Upper lobe of left lung (tissue), 6 donors: ENCODE results near the gene R3HDM2. TPM values are rescaled to one million over a fixed set of nuclear protein-coding genes. Genes with fewer than 3 reads are reported as not detected.

Source experiments
- ATAC-seq, 2 donors: fragments of 200-7000 bp; cut with Tn5 transposase; one replicate each; pipeline ENCODE4 v1.9.1; 2022; ENCODE audit warnings: mild to moderate bottlenecking in 2 of 2, moderate library complexity in 2 of 2; ENCODE audit not compliant: low FRiP score in 2 of 2
- DNase-seq, 2 donors: peaks; one replicate each; pipeline ENCODE4 v3.0.0-alpha.2; 2019 to 2020
- H3K27ac ChIP-seq, 4 donors: fragments of 200-600 bp; sonication (generic); one replicate each; pipeline ENCODE4 v1.5.1; 2016 to 2019
- H3K27me3 ChIP-seq, 4 donors: fragments of 200-600 bp; sonication (generic); one replicate each; pipeline ENCODE4 v1.5.1; 2017 to 2019
- H3K36me3 ChIP-seq, 4 donors: fragments of 200-600 bp; sonication (generic); one replicate each; pipeline ENCODE4 v1.5.1; 2016 to 2019
- H3K4me1 ChIP-seq, 4 donors: fragments of 200-600 bp; sonication (generic); one replicate each; pipeline ENCODE4 v1.5.1; 2018 to 2019
- H3K4me3 ChIP-seq, 4 donors: fragments of 200-600 bp; sonication (generic); one replicate each; pipeline ENCODE4 v1.5.1; 2017 to 2019; ENCODE audit warnings: mild to moderate bottlenecking in 2 of 4, moderate library complexity in 1 of 4
- H3K9me3 ChIP-seq, 4 donors: fragments of 200-600 bp; sonication (generic); one replicate each; pipeline ENCODE4 v1.5.1; 2018 to 2019
- EP300 ChIP-seq, 4 donors: sonication (generic); formaldehyde crosslinking; IDR thresholded peaks; one replicate each; pipeline ENCODE4 v1.5.1; 2017; ENCODE audit warnings: antibody characterized with exemption in 4 of 4, control low read depth in 2 of 4
- POLR2A ChIP-seq, 4 donors: fragments of 450-650 bp; IDR thresholded peaks; one replicate each; pipeline ENCODE4 v1.5.1; 2016 to 2017; ENCODE audit warnings: antibody characterized with exemption in 4 of 4, mild to moderate bottlenecking in 2 of 4
- POLR2AphosphoS5 ChIP-seq, 2 donors: sonication (generic); formaldehyde crosslinking; IDR thresholded peaks; one replicate each; pipeline ENCODE4 v1.5.1; 2017; ENCODE audit warnings: antibody characterized with exemption in 2 of 2
- WGBS, 2 donors: methylation state at CpG; one replicate each; pipeline ENCODE4 v1.1.5; 2017 to 2018; 5-methylcytosine and 5-hydroxymethylcytosine counted together
- total RNA-seq, 6 donors: library from RNA; depleted of rRNA in 4 of 6; stranded (reverse); fragments of >200 nt in 4 of 6; gene quantifications; one replicate each; pipeline versions ENCODE4 v1.1.0 to v1.2.1, GENCODE V29; 2016 to 2021
- TF ChIP-seq, protein P1 (sequence below), 6 experiments: fragments of 450-650 bp in 4 of 6; fragments of 200-600 bp in 2 of 6; sonication (generic) in 2 of 6; IDR thresholded peaks; one replicate each; pipeline ENCODE4 v1.5.1; 2016 to 2019; ENCODE audit warnings: antibody characterized with exemption in 6 of 6
- donor health status: DM: no; HTN: no; CAD: no; lungs with moderate emphysema.
- donor health status: DM: no; HTN: yes; CAD: no; lungs with severe emphysema.

R3HDM2 gene
- total RNA-seq, 6 donors from 2014 or later = 39.2 to 94.3 (median 59.2) TPM

- Histone ChIP-seq H3K27ac (no peak within 1 kb of the TSS), H3K9me3 (no peaks in the 10 kb centered on the region), H3K27me3 (peaks cover 3 to 59% (median 41%) of the 10 kb centered on the region in 4 donors), H3K36me3 (peaks cover 0 to 9% (median 3%) of the 10 kb centered on the region in 4 donors), H3K4me3 (peak within 1 kb of the TSS; percentile 36 to 51 (median 46)), H3K4me1 (peaks cover 31 to 60% (median 33%) of the 10 kb centered on the region in 4 donors)
- TF ChIP-seq EP300 (IDR thresholded peaks at IDR 0.05) (no peak), POLR2A (IDR thresholded peaks at IDR 0.05) (no peak), POLR2AphosphoS5 (IDR thresholded peaks at IDR 0.05) (no peak)
- TF ChIP-seq, protein P1, sequence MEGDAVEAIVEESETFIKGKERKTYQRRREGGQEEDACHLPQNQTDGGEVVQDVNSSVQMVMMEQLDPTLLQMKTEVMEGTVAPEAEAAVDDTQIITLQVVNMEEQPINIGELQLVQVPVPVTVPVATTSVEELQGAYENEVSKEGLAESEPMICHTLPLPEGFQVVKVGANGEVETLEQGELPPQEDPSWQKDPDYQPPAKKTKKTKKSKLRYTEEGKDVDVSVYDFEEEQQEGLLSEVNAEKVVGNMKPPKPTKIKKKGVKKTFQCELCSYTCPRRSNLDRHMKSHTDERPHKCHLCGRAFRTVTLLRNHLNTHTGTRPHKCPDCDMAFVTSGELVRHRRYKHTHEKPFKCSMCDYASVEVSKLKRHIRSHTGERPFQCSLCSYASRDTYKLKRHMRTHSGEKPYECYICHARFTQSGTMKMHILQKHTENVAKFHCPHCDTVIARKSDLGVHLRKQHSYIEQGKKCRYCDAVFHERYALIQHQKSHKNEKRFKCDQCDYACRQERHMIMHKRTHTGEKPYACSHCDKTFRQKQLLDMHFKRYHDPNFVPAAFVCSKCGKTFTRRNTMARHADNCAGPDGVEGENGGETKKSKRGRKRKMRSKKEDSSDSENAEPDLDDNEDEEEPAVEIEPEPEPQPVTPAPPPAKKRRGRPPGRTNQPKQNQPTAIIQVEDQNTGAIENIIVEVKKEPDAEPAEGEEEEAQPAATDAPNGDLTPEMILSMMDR (IDR thresholded peaks at IDR 0.05) = no peak
- ATAC-seq = peak in 1 of 2 donors; percentile 5
- 1 to 5% methylated on average over 13 to 17 of the region's 102 CpGs for WGBS, 2 donors
- DNase-seq = peak in 1 of 2 donors; percentile 94
Measured at GRCh38 chr12:57216014-57216911, 214.6 kb downstream of the R3HDM2 start, which contains the start of gene NXPH4. TSS of gene NXPH4 (plus strand) at chr12:57216794. CDS start at chr12:57216970, 176 bp downstream.

- DNase-seq (no peak), ATAC-seq (peak in 1 of 2 donors; percentile 1)
- 0 to 23% methylated on average over 2 to 7 of the region's 7 CpGs for WGBS, 2 donors
- Histone ChIP-seq H3K36me3 (peaks cover 0 to 13% (median 5%) of the 10 kb centered on the region in 4 donors), H3K4me1 (peaks cover 31 to 59% (median 33%) of the 10 kb centered on the region in 4 donors), H3K27ac (no peak overlapping the region), H3K4me3 (peak overlapping the region in 2 of 4 donors; percentile 49 to 51), H3K9me3 (no peaks in the 10 kb centered on the region), H3K27me3 (peaks cover 3 to 52% (median 36%) of the 10 kb centered on the region in 4 donors)
- no peak for TF ChIP-seq POLR2AphosphoS5 (IDR thresholded peaks at IDR 0.05)
- TF ChIP-seq POLR2A (IDR thresholded peaks at IDR 0.05) = no peak
- TF ChIP-seq, protein P1 (IDR thresholded peaks at IDR 0.05) = no peak
- no peak for TF ChIP-seq EP300 (IDR thresholded peaks at IDR 0.05)
Measured at GRCh38 chr12:57215668-57216013, 215.2 kb downstream of the R3HDM2 start.

GRCh38 chr12:57215065-57215464, 215.8 kb downstream of the R3HDM2 start:
- Histone ChIP-seq H3K27ac (no peak overlapping the region), H3K27me3 (peaks cover 2 to 47% (median 33%) of the 10 kb centered on the region in 4 donors), H3K4me1 (peaks cover 31 to 55% (median 33%) of the 10 kb centered on the region in 4 donors), H3K9me3 (no peaks in the 10 kb centered on the region), H3K4me3 (no peak overlapping the region), H3K36me3 (peaks cover 0 to 19% (median 8%) of the 10 kb centered on the region in 4 donors)
- 33 to 38% methylated on average over 11 of the region's 11 CpGs for WGBS, 2 donors
- ATAC-seq (no peak), DNase-seq (no peak)
- TF ChIP-seq POLR2AphosphoS5 (IDR thresholded peaks at IDR 0.05) = no peak
- TF ChIP-seq POLR2A (IDR thresholded peaks at IDR 0.05) = no peak
- TF ChIP-seq EP300 (IDR thresholded peaks at IDR 0.05) = no peak
- TF ChIP-seq, protein P1 (IDR thresholded peaks at IDR 0.05) = no peak

DNA sequence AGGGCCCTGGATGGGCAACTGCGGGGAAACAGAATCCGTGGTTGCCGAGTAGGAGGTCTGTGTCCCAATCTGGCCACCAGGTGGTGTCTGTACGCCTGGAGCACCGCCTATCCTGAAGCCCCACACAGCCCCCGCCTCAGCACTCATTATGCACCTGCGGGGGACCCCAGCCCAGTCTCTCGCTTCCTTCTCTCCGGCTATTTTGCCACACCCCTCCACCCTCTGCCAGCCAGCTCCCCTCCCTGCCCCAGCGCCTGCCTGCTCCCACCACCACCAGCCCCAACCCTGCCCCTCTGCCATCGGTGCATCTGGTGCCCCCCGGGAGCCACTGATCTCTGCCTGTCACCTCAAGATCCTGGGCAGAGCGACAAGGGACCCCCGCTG, 216.5 kb downstream of the R3HDM2 start:
- peaks cover 2 to 40% (median 26%) of the 10 kb centered on the region in 4 donors for H3K27me3 ChIP-seq
- no peak overlapping the region for H3K27ac ChIP-seq
- H3K9me3 ChIP-seq = no peaks in the 10 kb centered on the region
- DNase-seq (peak; percentile 65 to 73), ATAC-seq (peak; percentile 59 to 64)
- TF ChIP-seq, protein P1 (IDR thresholded peaks at IDR 0.05) = peak; percentile 60 to 71 (median 70)
- TF ChIP-seq EP300 (IDR thresholded peaks at IDR 0.05) (no peak), POLR2AphosphoS5 (IDR thresholded peaks at IDR 0.05) (no peak)
- peaks cover 31 to 53% (median 33%) of the 10 kb centered on the region in 4 donors for H3K4me1 ChIP-seq
- H3K4me3 ChIP-seq = no peak overlapping the region
- WGBS, 2 donors = 2 to 6% methylated on average over 14 of the region's 14 CpGs
- H3K36me3 ChIP-seq = peaks cover 0 to 26% (median 11%) of the 10 kb centered on the region in 4 donors
